ENCODE data around the gene GSK3A. TPM values are rescaled to one million over a fixed set of nuclear protein-coding genes. Genes with fewer than 3 reads are reported as not detected.

The GSK3A gene
- total RNA-seq, 4 donors from 2014 or later: 33.8 to 46.1 (median 41.8) TPM

DNA sequence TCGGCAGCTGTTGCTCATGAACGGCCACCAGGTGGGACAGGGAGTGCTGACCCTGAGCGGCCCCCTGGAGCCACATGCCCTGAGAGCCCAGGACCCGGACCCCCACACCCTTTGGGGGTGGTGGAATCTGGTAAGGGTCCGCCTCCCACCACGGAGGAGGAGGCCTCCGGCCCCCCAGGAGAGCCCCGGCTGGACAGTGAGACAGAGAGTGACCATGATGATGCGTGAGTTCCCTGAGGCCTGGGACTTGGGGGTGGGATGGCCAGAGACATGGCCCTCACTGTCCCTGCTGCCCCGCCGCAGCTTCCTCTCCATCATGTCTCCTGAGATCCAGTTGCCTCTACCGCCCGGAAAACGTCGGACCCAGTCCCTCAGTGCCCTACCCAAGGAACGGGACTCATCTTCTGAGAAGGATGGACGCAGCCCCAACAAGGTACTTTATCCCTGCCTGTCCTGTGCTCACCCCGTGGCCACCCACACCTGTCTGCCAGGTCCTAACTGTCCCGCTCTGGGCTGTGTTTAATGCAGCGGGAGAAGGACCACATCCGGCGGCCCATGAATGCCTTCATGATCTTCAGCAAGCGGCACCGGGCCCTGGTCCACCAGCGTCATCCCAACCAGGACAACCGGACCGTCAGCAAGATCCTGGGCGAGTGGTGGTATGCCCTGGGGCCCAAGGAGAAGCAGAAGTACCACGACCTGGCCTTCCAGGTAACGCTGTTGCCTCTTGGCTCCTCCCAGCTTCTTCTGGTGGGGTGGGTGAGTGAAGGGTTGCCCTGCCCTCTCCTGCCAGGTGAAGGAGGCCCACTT is 44.8 kb upstream of the GSK3A start:
- Histone ChIP-seq H3K27me3 (no peaks in the 10 kb centered on the region), H3K27ac (replicated peaks in 1 of 4) (peak overlapping the region; percentile 87 to 98 (median 92)), H3K36me3 (peaks cover 37 to 55% (median 55%) of the 10 kb centered on the region in 4 donors), H3K9me3 (no peaks in the 10 kb centered on the region), H3K4me1 (peaks cover 38 to 55% (median 44%) of the 10 kb centered on the region in 4 donors), H3K4me3 (no peak overlapping the region)
- TF ChIP-seq POLR2A (IDR thresholded peaks at IDR 0.05; ENCODE audit: low read depth) (no peak), POLR2AphosphoS5 (IDR thresholded peaks at IDR 0.05) (no peak), EP300 (IDR thresholded peaks at IDR 0.05) (no peak)
- TF ChIP-seq, protein P1, sequence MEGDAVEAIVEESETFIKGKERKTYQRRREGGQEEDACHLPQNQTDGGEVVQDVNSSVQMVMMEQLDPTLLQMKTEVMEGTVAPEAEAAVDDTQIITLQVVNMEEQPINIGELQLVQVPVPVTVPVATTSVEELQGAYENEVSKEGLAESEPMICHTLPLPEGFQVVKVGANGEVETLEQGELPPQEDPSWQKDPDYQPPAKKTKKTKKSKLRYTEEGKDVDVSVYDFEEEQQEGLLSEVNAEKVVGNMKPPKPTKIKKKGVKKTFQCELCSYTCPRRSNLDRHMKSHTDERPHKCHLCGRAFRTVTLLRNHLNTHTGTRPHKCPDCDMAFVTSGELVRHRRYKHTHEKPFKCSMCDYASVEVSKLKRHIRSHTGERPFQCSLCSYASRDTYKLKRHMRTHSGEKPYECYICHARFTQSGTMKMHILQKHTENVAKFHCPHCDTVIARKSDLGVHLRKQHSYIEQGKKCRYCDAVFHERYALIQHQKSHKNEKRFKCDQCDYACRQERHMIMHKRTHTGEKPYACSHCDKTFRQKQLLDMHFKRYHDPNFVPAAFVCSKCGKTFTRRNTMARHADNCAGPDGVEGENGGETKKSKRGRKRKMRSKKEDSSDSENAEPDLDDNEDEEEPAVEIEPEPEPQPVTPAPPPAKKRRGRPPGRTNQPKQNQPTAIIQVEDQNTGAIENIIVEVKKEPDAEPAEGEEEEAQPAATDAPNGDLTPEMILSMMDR (IDR thresholded peaks at IDR 0.05): no peak
- intact Hi-C loops (cut with DNase I): no loop called here
- WGBS: 85% methylated on average over 26 of the region's 30 CpGs
- no peak for DNase-seq (ENCODE audit: extremely low spot score)

DNA sequence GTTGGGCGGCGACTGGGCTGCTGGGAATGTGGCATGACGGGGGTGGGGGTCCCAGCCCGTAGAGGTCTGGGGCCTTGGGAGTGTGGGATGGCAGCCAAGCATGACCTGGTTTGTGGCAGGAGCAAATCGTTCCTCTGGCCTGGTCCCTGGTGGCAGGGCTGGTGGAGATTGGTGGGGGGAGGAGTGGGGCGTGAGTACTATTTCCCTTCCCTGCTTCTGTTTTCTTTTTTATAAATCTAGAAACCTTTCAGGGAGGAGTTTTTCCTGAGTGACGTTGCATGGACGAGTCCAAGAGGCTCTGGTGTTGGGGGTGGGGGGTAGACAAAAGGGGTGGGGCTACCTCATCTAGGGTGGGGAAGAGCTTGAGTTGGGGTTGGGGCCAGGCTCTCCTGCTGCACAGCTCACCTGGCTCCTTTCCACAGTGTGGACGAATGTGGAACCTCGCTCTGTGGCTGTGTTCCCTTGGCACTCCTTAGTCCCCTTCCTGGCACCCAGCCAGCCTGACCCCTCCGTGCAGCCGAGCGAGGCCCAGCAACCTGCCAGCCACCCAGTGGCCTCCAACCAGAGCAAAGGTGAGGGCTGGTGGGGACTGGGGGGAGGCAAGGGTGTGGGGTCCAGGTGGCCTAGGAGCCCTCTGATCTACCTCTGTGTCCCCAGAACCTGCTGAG is 44.1 kb upstream of the GSK3A start:
- TF ChIP-seq EP300 (IDR thresholded peaks at IDR 0.05) (no peak), POLR2AphosphoS5 (IDR thresholded peaks at IDR 0.05) (peak in 1 of 2 donors; percentile 29)
- TF ChIP-seq, protein P1 (IDR thresholded peaks at IDR 0.05): no peak
- intact Hi-C loops (cut with DNase I): no loop called here
- no peaks in the 10 kb centered on the region for H3K27me3 ChIP-seq
- peaks cover 45 to 62% (median 51%) of the 10 kb centered on the region in 4 donors for H3K4me1 ChIP-seq
- no peaks in the 10 kb centered on the region for H3K9me3 ChIP-seq
- peaks cover 36 to 48% (median 47%) of the 10 kb centered on the region in 4 donors for H3K36me3 ChIP-seq
- H3K4me3 ChIP-seq: peak overlapping the region; percentile 63 to 93 (median 70)
- H3K27ac ChIP-seq (replicated peaks in 1 of 4): peak overlapping the region; percentile 87 to 98 (median 92)
- 23% methylated on average over 8 of the region's 13 CpGs for WGBS
- no peak for DNase-seq (ENCODE audit: extremely low spot score)

DNA sequence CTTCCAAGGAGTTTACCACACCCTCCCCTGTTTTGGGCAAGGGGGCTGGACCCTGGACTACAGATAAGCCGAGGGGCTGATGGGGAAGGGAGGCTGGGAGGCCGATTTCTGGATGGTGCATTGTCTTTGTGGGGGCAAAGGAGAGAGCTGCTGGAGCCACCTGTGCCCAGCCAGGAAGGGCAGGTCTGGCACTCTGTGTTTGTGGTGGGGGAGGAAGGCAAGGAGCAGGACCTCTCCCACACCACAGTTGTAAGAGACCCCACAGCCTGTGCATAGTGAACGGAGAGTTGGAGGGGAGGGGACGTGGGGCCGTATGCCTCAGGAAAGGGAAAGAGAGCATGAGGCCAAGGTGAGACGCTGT is 43.6 kb upstream of the GSK3A start:
- Histone ChIP-seq H3K27ac (replicated peaks in 1 of 4) (peak overlapping the region; percentile 87 to 98 (median 92)), H3K27me3 (no peaks in the 10 kb centered on the region), H3K4me1 (peaks cover 50 to 62% (median 54%) of the 10 kb centered on the region in 4 donors), H3K4me3 (peak overlapping the region; percentile 63 to 93 (median 70)), H3K36me3 (peaks cover 36 to 43% (median 42%) of the 10 kb centered on the region in 4 donors), H3K9me3 (no peaks in the 10 kb centered on the region)
- WGBS: 14% methylated on average over 6 of the region's 6 CpGs
- intact Hi-C loops (cut with DNase I): no loop called here
- TF ChIP-seq POLR2A (IDR thresholded peaks at IDR 0.05; ENCODE audit: low read depth) (no peak), POLR2AphosphoS5 (IDR thresholded peaks at IDR 0.05) (no peak), EP300 (IDR thresholded peaks at IDR 0.05) (no peak)
- TF ChIP-seq, protein P1 (IDR thresholded peaks at IDR 0.05): no peak
- DNase-seq (ENCODE audit: extremely low spot score): no peak

DNA sequence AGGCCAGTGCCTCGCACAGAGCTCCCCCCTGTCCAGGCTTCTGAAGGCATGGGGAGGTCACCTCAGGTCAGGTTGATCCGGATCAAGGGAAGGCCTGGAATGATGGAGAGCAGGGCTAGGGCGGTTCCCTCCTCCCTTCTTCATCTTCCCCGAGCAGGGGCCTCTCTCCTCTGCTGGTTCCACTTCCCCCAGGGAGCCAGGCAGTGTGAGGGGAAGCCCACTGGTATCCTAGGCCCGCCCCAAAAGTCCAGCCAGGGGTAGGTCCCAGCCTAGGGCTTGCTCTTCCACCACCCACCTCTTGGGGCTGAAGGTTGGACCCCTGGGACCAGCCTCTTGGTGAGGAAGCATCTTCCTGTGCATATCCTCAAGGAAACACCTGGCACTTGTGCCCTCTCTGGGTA is 43.1 kb upstream of the GSK3A start:
- DNase-seq (ENCODE audit: extremely low spot score): no peak
- intact Hi-C loops (cut with DNase I): no loop called here
- Histone ChIP-seq H3K4me1 (peaks cover 51 to 62% (median 57%) of the 10 kb centered on the region in 4 donors), H3K36me3 (peaks cover 34 to 38% (median 38%) of the 10 kb centered on the region in 4 donors), H3K27ac (replicated peaks in 1 of 4) (peak overlapping the region; percentile 87 to 98 (median 92)), H3K9me3 (no peaks in the 10 kb centered on the region), H3K4me3 (peak overlapping the region; percentile 63 to 93 (median 70)), H3K27me3 (no peaks in the 10 kb centered on the region)
- 17% methylated on average over 5 of the region's 5 CpGs for WGBS
- TF ChIP-seq, protein P1 (IDR thresholded peaks at IDR 0.05): no peak
- no peak for TF ChIP-seq POLR2AphosphoS5 (IDR thresholded peaks at IDR 0.05)
